ENCODE data around the gene OR2D3. TPM values are rescaled to one million over a fixed set of nuclear protein-coding genes. Genes with fewer than 3 reads are reported as not detected.
"Not testable (repeated sequence)": the region's sequence is repeated elsewhere in the genome, so short reads cannot be mapped to it uniquely, and the experiment has no call there.

Gene OR2D3
- total RNA-seq, 1 donor from 2014 or later, result not detected

- TF ChIP-seq CTCF (IDR thresholded peaks at IDR 0.05), result no peak
- Mint-ChIP-seq H3K27me3 (ENCODE audit: unreplicated experiment) (peaks cover 21% of the 10 kb centered on the region), H3K4me1 (ENCODE audit: unreplicated experiment) (no peaks in the 10 kb centered on the region), H3K36me3 (ENCODE audit: unreplicated experiment) (no peaks in the 10 kb centered on the region), H3K27ac (ENCODE audit: unreplicated experiment) (no peak overlapping the region), H3K4me3 (ENCODE audit: unreplicated experiment) (no peak overlapping the region), H3K9me3 (ENCODE audit: unreplicated experiment) (no peaks in the 10 kb centered on the region)
- DNase-seq (ENCODE audit: extremely low spot score, unreplicated experiment), result no peak
These were observed 38.1 kb upstream of the OR2D3 start for GRCh38 chr11:6882751-6883150.

- peaks cover 18% of the 10 kb centered on the region for H3K27me3 Mint-ChIP-seq (ENCODE audit: unreplicated experiment)
- not testable (repeated sequence) for H3K9me3 Mint-ChIP-seq (ENCODE audit: unreplicated experiment); H3K27ac Mint-ChIP-seq (ENCODE audit: unreplicated experiment); H3K4me3 Mint-ChIP-seq (ENCODE audit: unreplicated experiment); DNase-seq (ENCODE audit: extremely low spot score, unreplicated experiment); H3K36me3 Mint-ChIP-seq (ENCODE audit: unreplicated experiment); H3K4me1 Mint-ChIP-seq (ENCODE audit: unreplicated experiment)
These were observed 33.1 kb upstream of the OR2D3 start for GRCh38 chr11:6887711-6888110.

GRCh38 chr11:6888830-6889229, 32.0 kb upstream of the OR2D3 start:
- no peak for DNase-seq (ENCODE audit: extremely low spot score, unreplicated experiment)
- H3K4me3 Mint-ChIP-seq (ENCODE audit: unreplicated experiment), result no peak overlapping the region
- TF ChIP-seq CTCF (IDR thresholded peaks at IDR 0.05), result no peak
- no peak overlapping the region for H3K27ac Mint-ChIP-seq (ENCODE audit: unreplicated experiment)
- H3K27me3 Mint-ChIP-seq (ENCODE audit: unreplicated experiment), result peaks cover 12% of the 10 kb centered on the region
- no peaks in the 10 kb centered on the region for H3K36me3 Mint-ChIP-seq (ENCODE audit: unreplicated experiment)
- H3K9me3 Mint-ChIP-seq (ENCODE audit: unreplicated experiment), result no peaks in the 10 kb centered on the region
- H3K4me1 Mint-ChIP-seq (ENCODE audit: unreplicated experiment), result no peaks in the 10 kb centered on the region

- peaks cover 10% of the 10 kb centered on the region for H3K27me3 Mint-ChIP-seq (ENCODE audit: unreplicated experiment)
- H3K4me1 Mint-ChIP-seq (ENCODE audit: unreplicated experiment), result no peaks in the 10 kb centered on the region
- no peak for DNase-seq (ENCODE audit: extremely low spot score, unreplicated experiment)
- no peak overlapping the region for H3K4me3 Mint-ChIP-seq (ENCODE audit: unreplicated experiment)
- no peak overlapping the region for H3K27ac Mint-ChIP-seq (ENCODE audit: unreplicated experiment)
- TF ChIP-seq CTCF (IDR thresholded peaks at IDR 0.05), result no peak
- H3K36me3 Mint-ChIP-seq (ENCODE audit: unreplicated experiment), result no peaks in the 10 kb centered on the region
- no peaks in the 10 kb centered on the region for H3K9me3 Mint-ChIP-seq (ENCODE audit: unreplicated experiment)
These were observed 31.0 kb upstream of the OR2D3 start for GRCh38 chr11:6889835-6890234.

- Mint-ChIP-seq H3K27me3 (ENCODE audit: unreplicated experiment) (no peaks in the 10 kb centered on the region), H3K36me3 (ENCODE audit: unreplicated experiment) (no peaks in the 10 kb centered on the region), H3K4me1 (ENCODE audit: unreplicated experiment) (no peaks in the 10 kb centered on the region), H3K4me3 (ENCODE audit: unreplicated experiment) (no peak within 1 kb of the TSS), H3K9me3 (ENCODE audit: unreplicated experiment) (no peaks in the 10 kb centered on the region), H3K27ac (ENCODE audit: unreplicated experiment) (no peak within 1 kb of the TSS)
- DNase-seq (ENCODE audit: extremely low spot score, unreplicated experiment), result no peak
- no peak for TF ChIP-seq CTCF (IDR thresholded peaks at IDR 0.05)
These were observed 28.4 kb upstream of the OR2D3 start, which contains the start of gene OR2D2 for GRCh38 chr11:6892400-6892799. Gene OR2D2 (minus strand): TSS chr11:6892500. CDS start chr11:6892500, 0 bp downstream.

GRCh38 chr11:6894097-6894496, 26.7 kb upstream of the OR2D3 start:
- no peak overlapping the region for H3K27ac Mint-ChIP-seq (ENCODE audit: unreplicated experiment)
- H3K9me3 Mint-ChIP-seq (ENCODE audit: unreplicated experiment), result no peaks in the 10 kb centered on the region
- no peak for DNase-seq (ENCODE audit: extremely low spot score, unreplicated experiment)
- peaks cover 4% of the 10 kb centered on the region for H3K27me3 Mint-ChIP-seq (ENCODE audit: unreplicated experiment)
- no peak for TF ChIP-seq CTCF (IDR thresholded peaks at IDR 0.05)
- no peaks in the 10 kb centered on the region for H3K4me1 Mint-ChIP-seq (ENCODE audit: unreplicated experiment)
- no peak overlapping the region for H3K4me3 Mint-ChIP-seq (ENCODE audit: unreplicated experiment)
- H3K36me3 Mint-ChIP-seq (ENCODE audit: unreplicated experiment), result no peaks in the 10 kb centered on the region
